Activated B cell treated with CpG ODN at 0.5 μM for 24 hours (primary cell): ENCODE data around the gene BRAT1. TPM values are rescaled to one million over a fixed set of nuclear protein-coding genes. Genes with fewer than 3 reads are reported as not detected.

Experiments
- ATAC-seq: fragments of 200-7000 bp; cut with Tn5 transposase; one replicate; pipeline ENCODE4 v1.10.0; 2021; ENCODE audit warnings: low read depth, mild to moderate bottlenecking, moderate library complexity
- CTCF ChIA-PET: fragments of 350-600 bp; sonication (Branson Sonifier 250); formaldehyde crosslinking; loops from one replicate; lab custom pipeline; 2021; ENCODE audit warnings: antibody characterized with exemption; lab: Charles Lee
- POLR2A ChIA-PET: fragments of 350-600 bp; sonication (Branson Sonifier 250); formaldehyde crosslinking; loops from one replicate; lab custom pipeline; 2021; ENCODE audit warnings: antibody characterized with exemption; lab: Charles Lee
- DNase-seq: peaks from one replicate; pipeline ENCODE4 v3.0.0; 2022
- H3K27ac Mint-ChIP-seq: one replicate; pipeline ENCODE4 v1.8.0; 2020; ENCODE audit warnings: mixed read lengths
- H3K27me3 Mint-ChIP-seq: one replicate; pipeline ENCODE4 v1.8.0; 2021; ENCODE audit warnings: mixed read lengths
- H3K36me3 Mint-ChIP-seq: one replicate; pipeline ENCODE4 v1.8.0; 2021; ENCODE audit warnings: low read depth, mixed read lengths
- H3K4me1 Mint-ChIP-seq: one replicate; pipeline ENCODE4 v1.8.0; 2021; ENCODE audit warnings: mixed read lengths
- H3K4me3 Mint-ChIP-seq: one replicate; pipeline ENCODE4 v1.8.0; 2020; ENCODE audit warnings: mild to moderate bottlenecking, mixed read lengths
- H3K9me3 Mint-ChIP-seq: one replicate; pipeline ENCODE4 v1.8.0; 2020; ENCODE audit warnings: mixed read lengths
- intact Hi-C: fragments of 100-400 bp; cut with micrococcal nuclease; formaldehyde crosslinking; loops from one replicate; pipeline ENCODE4 v1.15.1; 2024
- total RNA-seq: library from RNA; stranded (reverse); gene quantifications from 2 replicates; pipeline ENCODE4 v1.2.3, GENCODE V29; 2022
- TF ChIP-seq, protein P1 (sequence below): fragments of 200-600 bp; IDR thresholded peaks from one replicate; pipeline ENCODE4 v1.8.0; 2022; ENCODE audit warnings: antibody characterized with exemption, mild to moderate bottlenecking

The BRAT1 gene
- total RNA-seq, 1 donor from 2014 or later: 31.7 TPM

DNA sequence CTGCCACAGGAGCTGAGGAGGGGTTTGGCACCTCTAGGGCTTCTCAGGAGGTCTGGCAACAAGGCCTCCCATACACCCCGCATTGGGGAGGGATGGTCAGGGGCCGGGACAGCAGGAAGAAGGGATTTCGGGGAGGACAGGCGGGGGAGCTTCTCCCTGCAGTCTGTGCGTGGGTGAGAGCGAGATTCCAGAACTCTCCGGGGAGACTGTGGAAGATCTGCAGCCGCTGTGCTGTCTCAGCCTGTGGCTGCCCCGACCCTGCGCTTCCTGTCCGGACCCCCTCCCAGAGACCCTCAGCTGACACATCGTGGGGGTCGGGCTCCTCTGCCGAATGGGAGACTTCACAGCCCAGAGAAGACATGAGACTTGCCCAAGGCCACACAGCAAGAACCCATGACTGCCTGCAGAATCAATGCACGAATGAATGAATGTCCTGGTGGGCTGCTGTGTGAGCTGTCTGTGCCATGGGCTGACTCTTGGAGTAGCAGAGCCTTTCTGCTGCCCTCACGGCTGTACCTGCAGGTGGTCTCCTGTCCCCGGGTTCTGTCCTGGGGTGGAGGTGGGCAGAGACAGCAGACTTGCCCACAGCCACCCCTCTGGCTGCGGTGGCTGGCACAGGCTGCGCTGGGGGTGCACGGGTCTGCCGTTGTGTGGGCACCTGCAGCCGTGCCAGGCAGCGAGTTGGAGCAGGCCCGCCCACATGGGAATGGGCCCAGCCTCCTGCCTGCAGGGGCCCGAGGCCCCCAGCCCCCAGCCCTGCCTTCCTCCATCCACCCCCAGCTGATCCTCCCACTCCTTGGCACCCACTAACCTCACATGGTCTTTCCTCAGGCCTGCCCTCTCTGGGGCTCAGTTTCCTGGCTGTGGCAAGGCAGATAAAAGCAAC is 52.0 kb downstream of the BRAT1 start:
- H3K4me3 Mint-ChIP-seq: no peak overlapping the region
- no peak for DNase-seq
- H3K36me3 Mint-ChIP-seq: no peaks in the 10 kb centered on the region
- TF ChIP-seq, protein P1, sequence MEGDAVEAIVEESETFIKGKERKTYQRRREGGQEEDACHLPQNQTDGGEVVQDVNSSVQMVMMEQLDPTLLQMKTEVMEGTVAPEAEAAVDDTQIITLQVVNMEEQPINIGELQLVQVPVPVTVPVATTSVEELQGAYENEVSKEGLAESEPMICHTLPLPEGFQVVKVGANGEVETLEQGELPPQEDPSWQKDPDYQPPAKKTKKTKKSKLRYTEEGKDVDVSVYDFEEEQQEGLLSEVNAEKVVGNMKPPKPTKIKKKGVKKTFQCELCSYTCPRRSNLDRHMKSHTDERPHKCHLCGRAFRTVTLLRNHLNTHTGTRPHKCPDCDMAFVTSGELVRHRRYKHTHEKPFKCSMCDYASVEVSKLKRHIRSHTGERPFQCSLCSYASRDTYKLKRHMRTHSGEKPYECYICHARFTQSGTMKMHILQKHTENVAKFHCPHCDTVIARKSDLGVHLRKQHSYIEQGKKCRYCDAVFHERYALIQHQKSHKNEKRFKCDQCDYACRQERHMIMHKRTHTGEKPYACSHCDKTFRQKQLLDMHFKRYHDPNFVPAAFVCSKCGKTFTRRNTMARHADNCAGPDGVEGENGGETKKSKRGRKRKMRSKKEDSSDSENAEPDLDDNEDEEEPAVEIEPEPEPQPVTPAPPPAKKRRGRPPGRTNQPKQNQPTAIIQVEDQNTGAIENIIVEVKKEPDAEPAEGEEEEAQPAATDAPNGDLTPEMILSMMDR: no peak
- H3K27ac Mint-ChIP-seq: no peak overlapping the region
- no peaks in the 10 kb centered on the region for H3K27me3 Mint-ChIP-seq
- H3K9me3 Mint-ChIP-seq: no peaks in the 10 kb centered on the region
- H3K4me1 Mint-ChIP-seq: peaks cover 16% of the 10 kb centered on the region
- no peak for ATAC-seq
- ChIA-PET CTCF (no interaction called here), POLR2A (no interaction called here)
- intact Hi-C loops: no loop called here

DNA sequence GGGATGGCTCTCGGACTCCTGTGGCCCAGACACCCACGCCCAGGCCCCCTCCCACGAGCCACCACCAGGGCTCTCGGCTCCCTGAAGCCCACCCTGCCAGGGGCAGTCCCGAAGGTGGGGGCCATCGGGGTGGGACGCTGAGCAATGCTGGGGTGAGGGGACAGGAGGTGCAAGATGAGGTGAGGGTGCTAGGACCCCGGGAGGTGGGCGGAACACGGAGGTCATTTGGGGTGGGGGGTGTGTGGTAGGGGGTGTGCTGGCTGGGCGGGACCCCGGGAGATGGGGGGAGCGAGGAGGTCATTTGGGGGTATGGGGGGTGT is 52.7 kb downstream of the BRAT1 start:
- no peak overlapping the region for H3K4me3 Mint-ChIP-seq
- TF ChIP-seq, protein P1: no peak
- POLR2A ChIA-PET: no interaction called here
- CTCF ChIA-PET: no interaction called here
- H3K27me3 Mint-ChIP-seq: no peaks in the 10 kb centered on the region
- ATAC-seq: no peak
- H3K9me3 Mint-ChIP-seq: no peaks in the 10 kb centered on the region
- intact Hi-C loops: no loop called here
- H3K36me3 Mint-ChIP-seq: no peaks in the 10 kb centered on the region
- H3K4me1 Mint-ChIP-seq: peaks cover 10% of the 10 kb centered on the region
- H3K27ac Mint-ChIP-seq: no peak overlapping the region
- DNase-seq: no peak

DNA sequence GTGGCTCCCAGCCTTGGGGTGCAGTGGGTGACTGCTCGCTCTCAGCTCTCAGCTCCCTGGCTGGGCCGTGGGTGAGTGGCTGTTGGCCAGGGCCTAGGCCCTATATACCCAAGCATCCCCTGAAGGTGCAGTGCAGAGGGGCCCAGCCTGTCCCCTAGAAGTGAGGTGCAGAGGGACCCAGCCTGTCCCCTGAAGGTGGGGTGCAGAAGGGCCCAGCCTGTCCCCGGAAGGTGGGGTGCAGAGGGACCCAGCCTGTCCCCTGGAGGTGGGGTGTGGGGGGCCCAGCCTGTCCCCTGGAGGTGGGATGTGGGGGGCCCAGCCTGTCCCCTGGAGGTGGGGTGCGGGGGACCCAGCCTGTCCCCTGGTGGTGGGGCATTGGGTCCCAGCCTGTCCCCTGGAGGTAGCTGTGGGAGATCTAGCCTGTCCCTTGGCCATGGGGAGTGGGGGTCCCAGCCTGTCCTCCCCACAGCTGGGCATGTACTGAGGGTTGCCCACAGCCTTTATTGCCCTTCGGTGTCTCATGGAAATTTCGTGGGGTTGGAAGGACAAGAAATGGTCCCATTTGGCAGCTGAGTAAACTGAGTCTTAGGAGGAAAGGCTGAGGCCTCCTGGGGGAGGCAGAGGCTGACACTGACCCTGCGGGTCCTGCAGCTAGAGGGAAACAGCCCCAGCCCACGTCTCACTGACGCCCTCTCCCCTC is 53.2 kb downstream of the BRAT1 start:
- DNase-seq (no peak), ATAC-seq (no peak)
- H3K4me3 Mint-ChIP-seq: no peak overlapping the region
- TF ChIP-seq, protein P1: no peak
- POLR2A ChIA-PET: interaction anchor here (1.1 kb wide), 1 partner anchor 9 kb away, joined by 3 read pairs; no protein-coding TSS in a partner anchor
- intact Hi-C loops: no loop called here
- H3K27me3 Mint-ChIP-seq: peaks cover 2% of the 10 kb centered on the region
- H3K4me1 Mint-ChIP-seq: peaks cover 9% of the 10 kb centered on the region
- H3K9me3 Mint-ChIP-seq: no peaks in the 10 kb centered on the region
- CTCF ChIA-PET: no interaction called here
- H3K27ac Mint-ChIP-seq: no peak overlapping the region
- no peaks in the 10 kb centered on the region for H3K36me3 Mint-ChIP-seq

DNA sequence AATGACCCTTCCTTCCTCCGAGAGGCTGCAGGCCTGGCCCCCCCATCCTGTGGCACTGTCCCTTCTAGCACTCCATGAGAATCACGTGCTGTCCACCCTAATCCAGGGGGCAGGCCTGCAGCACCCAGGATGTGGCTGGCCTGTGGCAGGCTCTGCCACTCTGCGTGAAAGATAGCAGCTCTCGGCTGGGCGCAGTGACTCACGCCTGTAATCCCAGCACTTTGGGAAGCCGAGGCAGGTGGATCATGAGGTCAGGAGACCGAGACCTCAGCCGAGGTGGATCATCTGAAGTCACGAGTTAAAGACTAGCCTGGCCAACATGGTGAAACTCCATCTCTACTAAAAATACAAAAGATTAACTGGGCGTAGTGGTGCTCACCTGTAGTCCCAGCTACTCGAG is 54.6 kb downstream of the BRAT1 start:
- POLR2A ChIA-PET: interaction anchor here (0.7 kb wide), 1 partner anchor 208 kb away, joined by 3 read pairs; no protein-coding TSS in a partner anchor
- intact Hi-C loops: no loop called here
- no peaks in the 10 kb centered on the region for H3K36me3 Mint-ChIP-seq

More for the DNA sequence above, 54.6 kb downstream of the BRAT1 start:
- ATAC-seq: no peak
- H3K9me3 Mint-ChIP-seq: no peaks in the 10 kb centered on the region
- H3K4me3 Mint-ChIP-seq: no peak overlapping the region
- H3K27me3 Mint-ChIP-seq: peaks cover 5% of the 10 kb centered on the region
- DNase-seq: no peak
- TF ChIP-seq, protein P1: no peak
- CTCF ChIA-PET: no interaction called here
- no peak overlapping the region for H3K27ac Mint-ChIP-seq
- H3K4me1 Mint-ChIP-seq: peaks cover 6% of the 10 kb centered on the region
